T-helper 2 cell treated with Interferon-gamma antibody and Interleukin-4, amounts not matched to agents 100 ng/mL and 5 ng/mL, for 36 hours (primary cell): ENCODE results near the gene CFAP77. TPM values are rescaled to one million over a fixed set of nuclear protein-coding genes. Genes with fewer than 3 reads are reported as not detected.
"Not testable (repeated sequence)": the region's sequence is repeated elsewhere in the genome, so short reads cannot be mapped to it uniquely, and the experiment has no call there.

ENCODE experiments used
- intact Hi-C: fragments of 100-400 bp; cut with micrococcal nuclease; formaldehyde crosslinking; loops from one replicate; pipeline ENCODE4 v1.15.1; 2023
- total RNA-seq: library from RNA; stranded (reverse); gene quantifications from 2 replicates; pipeline ENCODE4 v1.2.3, GENCODE V29; 2022

CFAP77 gene
- total RNA-seq: not detected in 2 replicates

DNA sequence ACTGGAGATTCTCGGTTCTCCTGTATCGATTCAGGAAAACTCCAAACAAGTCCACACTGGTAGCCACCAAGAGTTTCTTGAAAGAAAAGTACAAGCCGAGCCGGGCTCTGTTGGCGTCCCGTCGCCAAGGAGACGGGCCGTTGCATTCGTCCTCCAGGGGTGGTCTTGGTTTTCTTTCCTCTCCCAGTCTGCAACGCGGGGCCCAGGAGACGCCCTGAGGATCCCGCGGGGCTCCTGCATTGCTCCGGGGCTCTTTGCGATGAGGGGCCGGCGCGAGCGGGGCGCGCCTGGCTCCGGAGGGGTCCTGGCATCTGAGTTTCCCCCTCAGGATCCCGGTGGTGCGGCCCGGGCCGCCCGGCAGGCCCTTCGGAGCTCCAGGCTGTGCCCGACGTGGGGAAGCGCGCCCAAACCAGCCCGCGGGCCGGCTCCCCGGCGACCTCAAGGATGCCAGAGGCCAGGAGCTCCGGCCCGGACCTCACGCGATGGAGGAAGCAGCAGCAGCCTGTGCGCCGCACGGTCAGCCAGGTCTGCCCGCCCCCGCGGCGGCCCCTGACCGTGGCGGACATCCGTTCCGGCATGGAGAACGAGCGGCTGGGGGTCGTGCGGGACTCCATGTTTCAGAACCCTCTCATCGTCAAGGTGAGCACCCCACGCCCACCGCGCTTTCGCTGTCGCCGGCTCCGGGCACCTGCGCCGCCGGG is at the start of gene CFAP77:
Gene CFAP77 (plus strand): TSS at position 384 of the 701 bp plus-strand sequence. CDS start 61 bp downstream, at position 445.
- intact Hi-C loops: loop anchor here (2.0 to 10.0 kb wide), 6 partner anchors 77 to 493 kb away; partner anchors contain the start of genes GTF3C4 and NTNG2

DNA sequence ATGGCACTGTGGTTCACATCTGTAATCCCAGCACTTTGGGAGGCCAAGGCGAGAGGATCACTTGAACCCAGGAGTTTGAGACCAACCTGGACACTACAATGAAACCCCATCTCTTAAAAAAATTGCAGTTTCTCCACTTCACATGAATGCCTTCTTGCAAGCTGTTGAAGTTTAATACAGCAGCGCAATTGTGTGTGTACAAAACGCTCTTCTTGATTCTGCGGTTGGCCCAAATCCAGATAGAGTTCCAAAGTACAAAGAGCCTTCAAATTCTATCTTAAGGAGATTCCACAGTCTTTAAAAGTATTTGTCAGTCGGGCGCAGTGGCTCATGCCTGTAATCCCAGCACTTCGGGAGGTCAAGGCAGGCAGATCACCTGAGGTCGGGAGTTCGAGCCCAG is 45.9 kb upstream of the CFAP77 start:
- intact Hi-C loops: no loop called here

DNA sequence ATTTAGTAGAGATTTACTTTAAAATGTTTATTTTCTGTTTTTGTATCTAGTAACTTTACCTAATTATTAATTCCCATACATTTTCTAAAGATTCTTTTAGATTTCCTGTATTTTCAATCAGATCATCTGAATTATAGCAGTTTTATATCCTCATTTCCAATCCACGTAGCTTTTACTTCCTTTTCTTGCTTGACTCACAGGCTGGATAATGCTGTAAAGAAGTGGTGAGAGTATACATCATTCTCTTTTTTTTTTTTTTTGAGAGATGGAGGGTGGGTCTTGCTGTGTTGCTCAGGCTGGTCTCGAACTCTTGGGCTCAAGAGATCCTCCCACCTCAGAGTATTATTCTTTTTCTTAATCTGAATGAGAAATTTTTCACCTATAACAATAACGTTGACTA is 44.0 kb upstream of the CFAP77 start:
- intact Hi-C loops: no loop called here

DNA sequence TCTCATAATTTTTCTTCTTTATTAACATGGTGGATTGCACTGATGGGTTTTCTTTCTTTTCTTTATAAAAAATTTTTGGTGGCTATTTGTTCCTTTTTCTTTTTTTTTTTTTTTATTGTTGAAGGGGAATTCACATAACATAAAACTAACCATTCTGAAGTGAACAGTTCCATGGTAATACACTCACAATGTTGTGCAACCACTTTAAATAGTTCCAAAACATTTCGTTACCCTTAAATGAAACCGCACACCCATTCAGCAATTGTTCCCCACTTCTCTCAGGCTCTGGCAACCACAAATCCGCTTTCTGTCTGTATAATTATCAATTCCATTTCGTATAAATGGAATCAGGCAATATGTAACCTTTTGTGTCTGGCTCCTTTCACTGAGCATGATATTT is 43.5 kb upstream of the CFAP77 start:
- intact Hi-C loops: no loop called here

DNA sequence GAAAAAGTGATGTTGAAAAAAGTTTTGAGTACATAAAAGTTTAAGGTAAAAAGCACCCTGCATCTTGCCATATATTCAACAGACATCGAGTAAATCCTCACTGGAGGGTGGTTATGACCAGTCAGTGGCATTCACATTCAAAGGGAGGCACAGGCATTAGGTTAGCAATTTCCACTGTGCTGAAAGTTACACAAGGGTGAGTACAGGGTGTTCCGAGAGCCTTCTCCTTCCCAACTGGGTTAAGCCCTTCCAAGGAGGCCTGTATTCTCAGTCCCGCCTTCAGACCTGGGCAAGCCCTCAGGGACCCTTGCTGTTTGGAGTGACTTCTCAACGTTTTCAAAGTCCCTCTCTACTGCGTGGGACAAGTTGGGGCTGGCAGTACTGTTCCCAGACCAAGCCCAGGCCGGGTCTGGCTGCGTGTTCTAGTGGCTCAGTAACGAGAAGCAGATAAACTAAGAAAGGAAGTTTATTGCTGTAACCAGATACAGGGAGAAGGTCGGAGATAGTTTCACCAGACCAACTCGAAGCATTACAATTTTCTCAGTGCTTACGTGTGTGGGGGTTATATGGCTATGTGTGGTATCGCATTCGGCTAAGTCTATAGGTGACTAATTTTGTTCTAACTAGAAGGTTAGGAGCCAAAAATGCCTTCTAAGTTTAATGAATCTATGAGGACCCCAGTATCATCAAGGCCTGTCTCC is 42.2 kb upstream of the CFAP77 start:
- intact Hi-C loops: no loop called here

DNA sequence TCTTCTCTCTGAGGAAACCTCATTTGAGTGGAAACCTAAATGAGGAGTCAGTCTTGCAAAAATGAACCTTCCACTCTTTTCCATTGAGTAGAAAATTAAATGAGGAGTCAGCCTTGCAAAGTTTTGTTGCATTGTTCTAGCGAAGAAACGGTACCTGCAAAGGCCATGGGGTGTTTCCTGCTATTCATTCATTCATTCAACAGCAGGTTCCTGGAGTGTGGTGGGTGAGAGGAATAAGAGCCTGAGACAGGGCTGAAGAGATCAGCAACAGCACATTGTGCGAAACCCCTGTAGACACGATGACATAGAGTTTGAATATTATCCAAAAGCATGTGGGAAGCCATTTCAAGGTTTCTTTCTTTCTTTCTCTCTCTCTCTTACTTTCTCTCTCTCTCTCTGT is 40.6 kb upstream of the CFAP77 start:
- intact Hi-C loops: no loop called here

DNA sequence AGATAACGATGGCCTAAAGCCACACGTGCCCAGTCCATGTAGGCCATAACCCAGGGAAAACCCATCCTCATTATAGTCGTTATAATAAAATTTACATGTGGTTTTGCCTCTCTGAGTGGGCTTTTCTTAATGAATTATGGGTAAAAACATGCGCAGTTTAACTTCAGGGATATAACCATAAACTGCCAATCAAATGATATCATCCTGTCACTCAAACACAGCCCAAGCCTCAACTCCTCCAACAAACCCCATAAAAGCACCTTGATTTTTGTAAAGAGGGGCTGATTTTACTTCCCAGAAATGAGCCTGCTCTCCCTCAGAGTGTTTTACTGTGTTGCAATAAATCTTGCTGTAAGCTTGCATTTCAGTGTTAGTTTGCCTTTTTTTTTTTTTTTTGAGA is 39.4 kb upstream of the CFAP77 start:
- intact Hi-C loops: no loop called here

DNA sequence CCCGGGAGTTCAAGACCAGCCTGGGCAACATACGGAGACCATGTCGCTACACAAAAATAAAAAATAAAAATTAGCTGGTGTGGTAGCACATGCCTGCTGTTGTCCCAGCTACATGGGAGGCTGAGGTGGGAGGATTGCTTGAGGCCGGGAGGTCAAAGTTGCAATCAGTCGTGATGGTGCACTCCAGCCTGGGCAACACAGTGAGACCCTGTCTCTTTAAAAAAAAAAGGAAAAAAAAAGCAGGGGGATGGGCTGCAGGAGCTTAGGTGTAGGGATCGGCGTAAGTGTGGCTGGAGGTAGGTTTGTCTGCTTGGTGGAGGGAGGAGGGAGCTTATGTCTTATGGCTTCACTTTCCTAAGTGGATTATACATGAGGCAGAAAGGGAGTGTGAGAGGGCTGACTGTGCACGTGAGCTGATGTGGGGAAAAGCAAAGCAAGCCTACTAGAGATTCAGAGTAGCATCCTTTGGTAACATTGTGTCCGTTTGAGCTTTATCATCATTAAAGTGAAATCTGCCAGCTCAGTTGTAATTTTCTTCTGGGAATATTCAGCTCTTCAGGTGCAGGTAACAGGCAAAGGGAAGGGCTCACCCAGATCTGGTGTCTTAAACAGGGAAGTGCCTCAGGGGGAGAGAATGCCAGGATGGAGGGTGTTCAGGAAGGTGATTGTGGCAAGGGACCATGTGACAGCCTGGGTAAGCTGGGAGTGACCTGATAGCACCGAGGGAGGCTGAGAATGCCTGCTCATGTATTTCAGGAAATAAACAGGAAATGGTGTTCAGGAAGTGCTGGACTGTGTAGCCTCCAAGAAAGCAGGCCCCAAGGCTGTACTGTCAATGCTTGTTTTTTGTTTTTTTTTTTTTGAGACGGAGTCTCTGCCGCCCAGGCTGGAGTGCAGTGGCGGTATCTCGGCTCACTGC is 37.6 kb upstream of the CFAP77 start:
- intact Hi-C loops: loop anchor here (2.0 kb wide), 1 partner anchor 18 kb away; the partner anchor contains the start of gene SETX

DNA sequence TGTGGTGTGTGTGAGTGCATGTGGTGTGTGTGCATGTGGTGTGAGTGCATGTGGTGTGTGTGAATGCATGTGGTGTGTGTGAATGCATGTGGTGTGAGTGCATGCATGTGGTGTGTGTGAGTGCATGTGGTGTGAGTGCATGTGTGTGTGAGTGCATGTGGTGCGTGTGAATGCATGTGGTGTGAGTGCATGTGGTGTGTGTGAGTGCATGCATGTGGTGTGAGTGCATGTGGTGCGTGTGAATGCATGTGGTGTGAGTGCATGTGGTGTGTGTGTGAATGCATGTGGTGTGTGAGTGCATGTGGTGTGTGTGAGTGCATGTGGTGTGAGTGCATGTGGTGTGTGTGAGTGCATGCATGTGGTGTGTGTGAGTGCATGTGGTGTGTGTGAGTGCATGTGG is 32.2 kb upstream of the CFAP77 start:
- intact Hi-C loops: not testable (repeated sequence)

DNA sequence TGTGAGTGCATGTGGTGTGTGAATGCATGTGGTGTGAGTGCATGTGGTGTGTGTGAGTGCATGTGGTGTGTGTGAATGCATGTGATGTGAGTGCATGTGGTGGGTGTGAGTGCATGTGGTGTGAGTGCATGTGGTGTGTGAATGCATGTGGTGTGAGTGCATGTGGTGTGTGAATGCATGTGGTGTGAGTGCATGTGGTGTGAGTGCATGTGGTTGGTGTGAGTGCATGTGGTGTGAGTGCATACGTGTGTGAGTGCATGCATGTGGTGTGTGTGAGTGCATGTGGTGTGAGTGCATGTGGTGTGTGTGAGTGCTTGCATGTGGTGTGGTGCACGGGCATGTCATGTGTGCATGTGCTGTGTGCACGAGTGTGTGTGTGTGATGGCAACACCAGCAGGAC is 31.6 kb upstream of the CFAP77 start:
- intact Hi-C loops: not testable (repeated sequence)

DNA sequence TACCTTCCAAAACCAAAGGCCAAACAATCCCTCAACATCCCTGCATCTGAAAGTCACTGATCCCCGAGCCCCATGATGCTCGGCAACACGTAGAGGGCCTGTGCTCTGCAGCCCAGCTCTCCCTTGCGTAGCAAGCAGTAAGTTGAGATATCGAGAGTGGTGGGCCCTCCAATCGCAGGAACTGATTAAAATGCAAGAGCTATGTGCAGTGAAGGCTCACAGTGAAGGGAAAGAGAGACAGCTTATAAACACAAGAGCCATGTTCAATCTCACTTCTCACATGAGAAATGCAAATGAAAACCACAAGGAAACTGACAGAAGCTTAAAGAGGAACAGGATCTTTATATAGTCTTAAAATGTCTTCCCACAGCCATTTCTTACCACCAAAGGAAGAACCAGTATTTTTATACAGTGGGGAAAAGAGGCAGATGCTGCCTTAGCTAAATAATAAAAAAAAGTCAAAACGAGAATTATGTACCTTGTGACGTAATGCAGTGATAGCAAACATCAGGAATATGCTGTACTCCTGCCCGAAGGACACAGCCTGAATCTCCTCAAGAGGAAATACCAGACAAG is 28.0 kb upstream of the CFAP77 start:
- intact Hi-C loops: no loop called here

DNA sequence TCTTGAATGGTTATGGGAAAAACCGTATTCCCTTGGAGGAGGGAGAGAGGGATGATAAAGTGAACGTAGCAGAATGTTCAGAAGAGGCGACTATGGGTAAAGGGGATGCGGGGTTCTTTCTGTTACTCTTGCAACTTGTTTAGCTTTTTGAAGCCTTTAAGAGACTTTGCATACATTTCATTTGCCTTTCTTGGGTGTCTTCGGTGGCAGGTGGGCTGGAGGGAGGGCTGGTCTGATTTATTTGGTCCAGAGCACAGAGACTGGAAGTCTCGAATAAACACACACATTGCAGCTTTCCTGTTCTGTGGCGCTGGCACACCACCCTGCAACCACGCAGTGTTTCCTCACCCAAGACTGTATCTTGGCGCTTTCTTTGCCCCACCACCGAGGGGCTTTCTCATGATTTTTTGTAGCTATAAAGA is 26.5 kb upstream of the CFAP77 start:
- intact Hi-C loops: no loop called here

DNA sequence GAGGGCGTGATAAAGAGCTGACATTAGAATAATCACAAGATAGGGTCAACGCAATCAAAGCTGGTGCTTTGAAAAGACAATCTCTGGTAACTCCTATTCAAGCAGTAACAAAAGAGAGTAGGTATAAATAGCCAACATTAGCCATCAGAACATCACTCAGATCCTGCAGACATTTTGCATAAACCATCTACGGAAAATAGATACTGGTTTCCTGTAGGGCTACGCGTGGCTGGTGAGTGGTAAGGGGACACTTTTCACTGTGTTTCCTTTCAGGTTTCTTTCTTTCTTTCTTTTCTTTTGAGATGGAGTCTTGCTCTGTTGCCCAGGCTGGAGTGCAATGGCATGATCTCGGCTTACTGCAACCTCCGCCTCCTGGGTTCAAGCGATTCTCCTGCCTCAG is 25.6 kb upstream of the CFAP77 start:
- intact Hi-C loops: no loop called here

DNA sequence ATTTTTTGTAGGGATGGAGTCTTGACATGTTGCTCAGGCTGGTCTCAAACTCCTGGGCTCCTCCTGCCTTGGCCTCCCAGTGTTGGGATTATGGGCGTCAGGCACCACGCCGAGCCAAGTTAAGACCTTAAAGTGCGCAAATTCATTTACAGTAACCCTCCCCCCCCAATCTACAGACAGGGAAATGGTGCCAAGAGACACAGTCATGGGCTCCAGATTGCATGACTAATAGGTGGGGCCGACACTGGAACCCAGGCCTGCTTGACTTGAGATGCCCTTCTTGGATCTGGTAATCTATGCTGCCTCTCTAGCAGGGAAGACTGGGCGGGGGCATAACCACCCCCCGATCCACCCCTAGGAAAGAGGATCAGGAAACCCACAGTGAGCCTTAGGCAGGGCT is 22.9 kb upstream of the CFAP77 start:
- intact Hi-C loops: no loop called here

DNA sequence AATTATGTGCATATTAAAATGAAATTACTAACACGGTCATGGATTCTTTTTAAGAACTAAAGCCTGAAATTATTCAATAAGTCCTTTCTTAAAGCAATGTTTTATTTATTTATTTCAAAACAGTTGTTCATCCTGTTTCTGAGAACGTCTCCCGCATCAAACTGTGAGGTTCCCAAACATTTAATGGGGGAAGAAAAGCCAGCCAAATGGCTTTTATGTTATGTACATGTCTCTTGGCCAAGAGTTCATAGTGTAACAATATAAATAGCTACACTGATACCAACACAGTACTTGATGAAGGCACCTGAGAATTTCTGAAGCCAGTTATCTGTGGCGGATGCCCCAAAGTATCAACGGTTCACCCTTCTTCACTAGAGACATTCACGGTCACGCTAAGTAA is 19.0 kb upstream of the CFAP77 start:
- intact Hi-C loops: no loop called here

DNA sequence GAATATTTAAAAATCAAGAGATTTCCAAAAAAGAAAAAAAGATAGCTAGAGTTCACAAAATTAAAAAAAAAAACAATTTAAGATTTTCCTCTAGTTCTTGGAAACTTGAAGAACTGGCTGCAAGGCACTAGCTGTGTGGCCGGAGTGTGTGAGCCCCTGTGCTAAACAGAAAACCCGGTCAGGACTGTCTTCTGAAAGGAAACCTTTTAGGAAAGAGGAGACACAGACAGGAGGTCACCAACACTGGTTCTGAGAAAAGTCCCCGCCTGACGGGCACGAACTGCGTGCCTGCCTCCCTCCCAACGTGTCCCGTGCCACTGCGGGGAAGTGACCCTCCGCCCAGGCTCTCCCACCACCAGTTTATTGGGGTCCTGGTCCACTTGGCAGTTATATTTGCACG is 18.6 kb upstream of the CFAP77 start:
- intact Hi-C loops: no loop called here

DNA sequence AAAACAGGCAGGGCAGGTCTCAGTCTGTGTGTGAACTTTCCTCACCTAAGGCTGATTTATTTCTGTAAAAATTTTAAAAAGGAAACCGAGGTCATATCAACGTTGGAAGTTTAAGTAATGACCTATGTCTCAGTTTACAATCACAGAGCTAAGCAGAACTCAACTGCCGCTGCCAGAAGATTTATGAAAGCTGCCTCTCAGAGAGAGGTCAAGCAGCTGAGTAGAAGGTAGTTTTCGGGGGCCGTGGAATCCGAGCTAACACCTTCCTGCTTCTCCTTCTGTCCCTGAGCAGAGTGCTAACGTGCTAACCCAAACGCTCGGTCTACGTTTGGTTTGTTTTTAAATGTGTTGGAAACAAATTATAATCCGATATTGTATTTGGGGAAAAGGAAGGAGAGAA is 14.5 kb upstream of the CFAP77 start:
- intact Hi-C loops: no loop called here

DNA sequence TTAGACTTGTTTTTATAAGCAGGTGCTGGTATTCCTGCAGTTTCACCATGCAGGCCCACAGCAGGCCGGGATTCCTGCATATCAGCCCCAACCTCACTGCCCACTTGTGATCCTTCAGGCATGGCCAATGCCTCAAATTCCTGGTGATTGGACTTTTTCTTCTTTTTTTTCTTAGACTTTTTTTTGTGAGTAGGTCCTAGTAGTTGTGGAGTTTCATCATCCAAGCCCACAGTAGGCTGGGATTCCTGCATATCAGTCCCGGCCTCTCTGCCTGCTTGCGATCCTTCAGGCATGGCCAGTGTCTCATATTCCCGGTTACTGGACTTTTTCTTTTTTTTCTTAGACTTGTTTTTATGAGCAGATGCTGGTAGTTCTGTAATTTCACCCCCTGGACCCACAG is 8.2 kb upstream of the CFAP77 start:
- intact Hi-C loops: loop anchor here (10.0 kb wide), 1 partner anchor 237 kb away; the partner anchor contains the start of gene NTNG2

DNA sequence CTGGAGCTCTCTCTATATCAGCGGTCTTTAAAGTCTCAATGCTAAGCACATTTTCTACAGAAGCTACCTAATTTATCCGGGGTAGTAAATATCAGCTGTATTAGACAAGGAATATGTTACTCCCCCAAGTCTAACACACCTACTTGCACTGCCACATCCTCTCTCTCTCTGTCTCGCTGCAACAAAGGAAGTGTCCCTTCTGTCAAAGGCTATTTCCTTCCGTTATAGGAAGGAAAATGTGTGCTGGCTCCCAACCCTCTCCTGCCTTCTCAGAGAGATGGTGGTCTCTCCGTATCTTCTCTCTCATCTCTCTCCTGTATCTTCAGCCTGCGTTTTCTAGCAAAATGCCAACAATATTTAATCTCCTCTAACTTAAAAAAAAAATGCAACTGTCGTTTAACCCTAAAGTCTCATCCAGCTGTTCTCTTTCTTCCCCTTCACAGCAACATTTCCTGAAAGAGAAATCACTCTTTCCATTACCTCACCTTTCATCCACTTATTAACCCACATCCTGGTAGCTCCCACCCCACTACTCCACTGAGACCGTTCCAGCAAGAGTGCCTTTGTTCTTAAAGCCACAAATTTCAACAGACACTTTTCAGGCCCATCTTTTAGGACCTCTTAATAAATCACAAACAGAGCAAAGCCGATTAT is 5.7 kb upstream of the CFAP77 start:
- intact Hi-C loops: loop anchor here (10.0 kb wide), 1 partner anchor 240 kb away; the partner anchor contains the start of gene NTNG2

DNA sequence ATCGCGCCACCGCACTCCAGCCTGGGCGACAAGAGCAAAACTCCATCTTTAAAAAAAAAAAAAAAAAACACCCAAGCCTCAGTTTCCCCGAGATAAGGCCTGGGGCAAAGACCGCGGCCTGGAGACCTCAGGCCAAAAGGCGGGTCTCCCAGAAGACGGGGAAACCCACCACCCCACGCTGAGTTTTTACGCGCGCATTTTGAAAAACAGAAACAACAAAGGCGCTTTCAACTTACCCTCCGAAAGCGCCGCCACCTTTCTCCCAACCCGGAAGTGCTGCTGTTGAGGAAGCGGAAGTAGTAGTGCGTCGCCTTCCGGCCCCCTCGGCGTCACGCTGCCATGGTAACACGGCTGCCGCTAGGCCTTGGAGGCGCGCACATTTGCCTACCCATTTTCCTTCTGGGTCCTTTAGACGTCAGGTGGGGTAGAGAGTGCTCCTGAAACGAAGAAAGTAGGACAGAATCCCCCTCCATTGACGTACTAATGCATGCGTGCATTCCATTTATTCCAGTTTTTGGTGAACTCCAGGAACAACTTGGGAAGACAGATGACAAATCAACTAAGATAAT is 3.4 kb upstream of the CFAP77 start, which contains the start of gene TTF1:
Gene TTF1 (minus strand): TSS at position 287 of the 569 bp plus-strand sequence. CDS start 4,019 bp downstream, outside the sequence.
- intact Hi-C loops: loop anchor here (1.0 to 10.0 kb wide), 4 partner anchors 51 to 266 kb away; partner anchors contain the start of genes GTF3C4 and NTNG2
